SK-N-SH treated with all-trans-retinoic acid at 6 μM for 48 hours (cell line): ENCODE data around the gene NIPAL4.

ENCODE experiments used
- ARNTL ChIP-seq: fragments of 450-650 bp; formaldehyde crosslinking; IDR thresholded peaks from 2 replicates; pipeline ENCODE4 v1.5.0; 2020; ENCODE audit warnings: low read depth, mild to moderate bottlenecking, moderate library complexity, borderline replicate concordance
- BACH2 ChIP-seq: fragments of 250-450 bp; sonication (Bioruptor Pico); IDR thresholded peaks from 2 replicates; pipeline ENCODE4 v1.9.0; 2021; ENCODE audit warnings: mild to moderate bottlenecking, borderline replicate concordance
- CSDC2 ChIP-seq: fragments of 250-450 bp; sonication (Bioruptor Pico); IDR thresholded peaks from 2 replicates; pipeline ENCODE4 v1.5.0; 2020; ENCODE audit warnings: mild to moderate bottlenecking, moderate library complexity
- GLIS3 ChIP-seq: fragments of 250-450 bp; sonication (Bioruptor Pico); IDR thresholded peaks from 2 replicates; pipeline ENCODE4 v1.5.0; 2020; ENCODE audit warnings: mild to moderate bottlenecking, moderate library complexity
- PATZ1 ChIP-seq: fragments of 250-450 bp; sonication (Bioruptor Pico); IDR thresholded peaks from 2 replicates; pipeline ENCODE4 v1.8.0; 2020; ENCODE audit warnings: mild to moderate bottlenecking, moderate library complexity, borderline replicate concordance
- TOX ChIP-seq: fragments of 250-450 bp; sonication (Bioruptor Pico); IDR thresholded peaks from 2 replicates; pipeline ENCODE4 v1.8.0; 2021; ENCODE audit warnings: mild to moderate bottlenecking, moderate library complexity, borderline replicate concordance
- TSHZ2 ChIP-seq: fragments of 250-450 bp; sonication (Bioruptor Pico); IDR thresholded peaks from 2 replicates; pipeline ENCODE4 v1.5.0; 2020; ENCODE audit warnings: mild to moderate bottlenecking, moderate library complexity
- ZC3H10 ChIP-seq: fragments of 250-450 bp; sonication (Bioruptor Pico); IDR thresholded peaks from 2 replicates; pipeline ENCODE4 v1.5.1; 2021; ENCODE audit warnings: mild to moderate bottlenecking, moderate library complexity
- ZFP3 ChIP-seq: fragments of 250-450 bp; sonication (Bioruptor Pico); IDR thresholded peaks from 2 replicates; pipeline ENCODE4 v1.5.0; 2020; ENCODE audit warnings: mild to moderate bottlenecking, moderate library complexity
- ZNF565 ChIP-seq: fragments of 450-650 bp; formaldehyde crosslinking; conservative IDR thresholded peaks from 2 replicates; pipeline ENCODE4 v1.5.0; 2020; ENCODE audit warnings: low read depth, mild to moderate bottlenecking, moderate library complexity
- ZNF8 ChIP-seq: fragments of 450-650 bp; formaldehyde crosslinking; IDR thresholded peaks from 2 replicates; pipeline ENCODE4 v1.5.0; 2020; ENCODE audit warnings: mild to moderate bottlenecking, moderate library complexity
- TF ChIP-seq, protein P1 (sequence below): fragments of 250-450 bp; sonication (Bioruptor Pico); IDR thresholded peaks from 2 replicates; pipeline ENCODE4 v1.5.1; 2020; ENCODE audit warnings: low read depth, mild to moderate bottlenecking, moderate library complexity

- TF ChIP-seq ZC3H10 (CRISPR knock-in tag) (no peak), TSHZ2 (CRISPR knock-in tag) (no peak), TOX (CRISPR knock-in tag) (no peak), ZFP3 (CRISPR knock-in tag) (no peak), PATZ1 (no peak), GLIS3 (no peak), CSDC2 (CRISPR knock-in tag) (no peak), ZNF565 (no peak), ZNF8 (CRISPR knock-in tag) (no peak), BACH2 (CRISPR knock-in tag) (no peak), ARNTL (CRISPR knock-in tag) (no peak)
- TF ChIP-seq, protein P1, sequence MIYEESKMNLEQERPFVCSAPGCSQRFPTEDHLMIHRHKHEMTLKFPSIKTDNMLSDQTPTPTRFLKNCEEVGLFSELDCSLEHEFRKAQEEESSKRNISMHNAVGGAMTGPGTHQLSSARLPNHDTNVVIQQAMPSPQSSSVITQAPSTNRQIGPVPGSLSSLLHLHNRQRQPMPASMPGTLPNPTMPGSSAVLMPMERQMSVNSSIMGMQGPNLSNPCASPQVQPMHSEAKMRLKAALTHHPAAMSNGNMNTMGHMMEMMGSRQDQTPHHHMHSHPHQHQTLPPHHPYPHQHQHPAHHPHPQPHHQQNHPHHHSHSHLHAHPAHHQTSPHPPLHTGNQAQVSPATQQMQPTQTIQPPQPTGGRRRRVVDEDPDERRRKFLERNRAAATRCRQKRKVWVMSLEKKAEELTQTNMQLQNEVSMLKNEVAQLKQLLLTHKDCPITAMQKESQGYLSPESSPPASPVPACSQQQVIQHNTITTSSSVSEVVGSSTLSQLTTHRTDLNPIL (CRISPR knock-in tag): no peak
Measured at GRCh38 chr5:157516626-157517325, 56.8 kb downstream of the NIPAL4 start.
